Left lung (tissue), 10 donors: ENCODE data around the gene KLHDC9. TPM values are rescaled to one million over a fixed set of nuclear protein-coding genes. Genes with fewer than 3 reads are reported as not detected.

Experiments used
- ATAC-seq: fragments of 200-7000 bp; cut with Tn5 transposase; one replicate; pipeline ENCODE4 v1.9.1; 2020; ENCODE audit warnings: moderate library complexity
- DNase-seq, 4 donors: peaks; one replicate each; pipeline ENCODE4 v3.0.0-alpha.2; 2013 to 2020
- H3K27ac ChIP-seq, 2 donors: fragments of 200-600 bp; sonication (generic) in 1 of 2; one replicate each; pipeline versions ENCODE4 v1.5.0 to v1.8.0; 2020 to 2021
- H3K27me3 ChIP-seq, 2 donors: fragments of 200-600 bp; sonication (generic) in 1 of 2; one replicate each; pipeline versions ENCODE4 v1.5.0 to v1.8.0; 2020 to 2021
- H3K36me3 ChIP-seq, 2 donors: fragments of 200-600 bp; sonication (generic) in 1 of 2; one replicate each; pipeline versions ENCODE4 v1.5.0 to v1.8.0; 2020 to 2021
- H3K4me1 ChIP-seq, 2 donors: fragments of 200-600 bp; one replicate each; pipeline ENCODE4 v1.8.0; 2021
- H3K4me3 ChIP-seq, 2 donors: fragments of 200-600 bp; sonication (generic) in 1 of 2; one replicate each; pipeline versions ENCODE4 v1.5.0 to v1.8.0; 2020 to 2021; ENCODE audit warnings: mild to moderate bottlenecking in 1 of 2
- H3K9me3 ChIP-seq, 2 donors: fragments of 200-600 bp; sonication (generic) in 1 of 2; one replicate each; pipeline versions ENCODE4 v1.5.0 to v1.8.0; 2020 to 2021
- CTCF ChIP-seq, 2 donors: fragments of 200-600 bp; sonication (generic) in 1 of 2; IDR thresholded peaks; one replicate each; pipeline versions ENCODE4 v1.5.0 to v1.8.0; 2021; ENCODE audit warnings: antibody characterized with exemption in 2 of 2
- intact Hi-C, 2 donors: fragments of 100-400 bp; cut with DNase I; formaldehyde crosslinking; loops; one replicate each; pipeline versions ENCODE4 v1.11.2 to v1.14.2; 2022
- polyA plus RNA-seq, 6 donors: library from polyadenylated mRNA; unstranded; fragments of 120-200 nt; gene quantifications; one replicate each; pipeline ENCODE4 v1.2.1, GENCODE V29; 2013; ENCODE audit not compliant: insufficient read length in 6 of 6
- total RNA-seq, 2 donors: library from RNA; stranded (reverse); fragmentation: NEBNext Ultra II Directional; extraction: Animal tissue kit (Norgen Biotek cat#: 25700); gene quantifications; one replicate each; pipeline ENCODE4 v1.2.1, GENCODE V29; 2021
- donor health status: DM: no; HTN: yes; CAD: no.
- donor health status: DM: no; HTN: no; CAD: no.

The KLHDC9 gene
- total and polyA plus RNA-seq, 8 donors = 4.3 to 10.3 (median 5.1) TPM

- Histone ChIP-seq H3K4me3 (no peak overlapping the region), H3K27me3 (peaks cover 0 to 8% of the 10 kb centered on the region in 2 donors), H3K4me1 (peaks cover 5 to 33% of the 10 kb centered on the region in 2 donors), H3K9me3 (no peaks in the 10 kb centered on the region), H3K27ac (peak overlapping the region in 1 of 2 donors; percentile 65), H3K36me3 (no peaks in the 10 kb centered on the region)
- ATAC-seq = no peak
- DNase-seq = no peak
- TF ChIP-seq CTCF (IDR thresholded peaks at IDR 0.05) = no peak
- intact Hi-C loops = no loop called here
Observed at GRCh38 chr1:161082483-161082882, 15.7 kb upstream of the KLHDC9 start.

- H3K36me3 ChIP-seq = no peaks in the 10 kb centered on the region
- intact Hi-C loops = no loop called here
- ATAC-seq = peak; percentile 95
- H3K27me3 ChIP-seq = peaks cover 0 to 8% of the 10 kb centered on the region in 2 donors
- TF ChIP-seq CTCF (IDR thresholded peaks at IDR 0.05) = no peak
- H3K27ac ChIP-seq = peak overlapping the region; percentile 65 to 68
- H3K9me3 ChIP-seq = no peaks in the 10 kb centered on the region
- peak in 3 of 4 donors; percentile 85 to 96 (median 95) for DNase-seq
- no peak overlapping the region for H3K4me3 ChIP-seq
- H3K4me1 ChIP-seq = peaks cover 5 to 33% of the 10 kb centered on the region in 2 donors
Observed at GRCh38 chr1:161082996-161083747, 15.0 kb upstream of the KLHDC9 start.

GRCh38 chr1:161083748-161084596 lies 14.2 kb upstream of the KLHDC9 start:
- H3K27me3 ChIP-seq = peaks cover 0 to 8% of the 10 kb centered on the region in 2 donors
- no peaks in the 10 kb centered on the region for H3K36me3 ChIP-seq
- intact Hi-C loops = no loop called here
- ATAC-seq = peak; percentile 8
- DNase-seq = no peak
- H3K27ac ChIP-seq = peak overlapping the region; percentile 53 to 68
- TF ChIP-seq CTCF (IDR thresholded peaks at IDR 0.05) = no peak
- H3K9me3 ChIP-seq = no peaks in the 10 kb centered on the region
- H3K4me1 ChIP-seq = peaks cover 5 to 40% of the 10 kb centered on the region in 2 donors
- H3K4me3 ChIP-seq = no peak overlapping the region

- no peak for ATAC-seq
- intact Hi-C loops = no loop called here
Observed at GRCh38 chr1:161084597-161084988, 13.6 kb upstream of the KLHDC9 start.

More at GRCh38 chr1:161084597-161084988, 13.6 kb upstream of the KLHDC9 start:
- H3K4me1 ChIP-seq = peaks cover 5 to 46% of the 10 kb centered on the region in 2 donors
- H3K4me3 ChIP-seq = no peak overlapping the region
- no peaks in the 10 kb centered on the region for H3K9me3 ChIP-seq
- peak in 1 of 4 donors; percentile 47 for DNase-seq
- no peak for TF ChIP-seq CTCF (IDR thresholded peaks at IDR 0.05)
- H3K36me3 ChIP-seq = no peaks in the 10 kb centered on the region
- peaks cover 0 to 5% of the 10 kb centered on the region in 2 donors for H3K27me3 ChIP-seq
- H3K27ac ChIP-seq = no peak overlapping the region
